ENCODE results near the gene UGDH.
"Not testable (repeated sequence)": the region's sequence is repeated elsewhere in the genome, so short reads cannot be mapped to it uniquely, and the experiment has no call there.

The UGDH gene

GRCh38 chr4:39529534-39529933 lies 2.3 kb upstream of the UGDH start:
- DNase-seq (ENCODE audit: low read depth, low spot score), result no peak

GRCh38 chr4:39528061-39528465 lies 824 bp upstream of the UGDH start:
- no peak for DNase-seq (ENCODE audit: low read depth, low spot score)

- no peak for DNase-seq (ENCODE audit: low read depth, low spot score)
These were observed 409 bp downstream of the UGDH start for GRCh38 chr4:39526765-39527295.

DNA sequence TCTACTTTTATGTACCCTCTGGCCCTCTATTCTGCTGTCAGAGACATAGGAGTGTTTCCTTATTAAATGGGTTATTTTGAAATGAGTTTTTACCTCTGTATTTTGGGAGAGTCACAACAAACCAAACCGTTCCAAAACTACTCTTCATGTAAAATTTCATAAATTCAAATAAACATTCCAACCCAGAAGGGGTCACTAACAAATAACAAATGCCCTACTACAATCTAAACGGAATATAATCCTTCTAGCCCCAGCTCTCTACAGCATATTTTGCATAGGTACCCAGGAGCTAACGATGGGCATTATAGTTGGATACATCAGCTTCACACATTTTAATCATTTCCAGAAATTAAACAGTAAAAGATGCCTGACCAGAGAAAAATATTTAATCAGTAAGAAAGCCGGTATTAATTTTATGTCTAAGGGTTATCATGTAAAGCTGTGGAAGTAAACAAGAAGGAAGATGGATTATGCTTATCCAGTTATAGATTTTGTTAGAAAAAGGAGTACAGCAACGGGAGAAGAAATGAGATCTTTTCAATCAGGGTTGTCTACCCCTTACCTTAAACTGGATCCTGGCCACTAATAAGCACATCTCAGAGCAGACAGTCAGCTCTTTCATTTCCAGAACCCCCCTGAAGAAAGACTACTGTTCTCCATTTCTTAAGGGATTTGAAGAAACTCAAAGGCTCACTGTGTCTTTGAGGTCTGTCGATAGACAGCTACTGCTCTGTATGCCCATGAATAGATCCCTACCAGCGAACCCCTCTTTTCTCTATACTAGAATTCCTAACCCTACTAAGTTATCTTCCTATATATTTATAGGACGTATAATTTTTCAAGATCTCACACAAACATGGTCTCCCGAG lies 1.2 kb downstream of the UGDH start:
- no peak for DNase-seq (ENCODE audit: low read depth, low spot score)

DNA sequence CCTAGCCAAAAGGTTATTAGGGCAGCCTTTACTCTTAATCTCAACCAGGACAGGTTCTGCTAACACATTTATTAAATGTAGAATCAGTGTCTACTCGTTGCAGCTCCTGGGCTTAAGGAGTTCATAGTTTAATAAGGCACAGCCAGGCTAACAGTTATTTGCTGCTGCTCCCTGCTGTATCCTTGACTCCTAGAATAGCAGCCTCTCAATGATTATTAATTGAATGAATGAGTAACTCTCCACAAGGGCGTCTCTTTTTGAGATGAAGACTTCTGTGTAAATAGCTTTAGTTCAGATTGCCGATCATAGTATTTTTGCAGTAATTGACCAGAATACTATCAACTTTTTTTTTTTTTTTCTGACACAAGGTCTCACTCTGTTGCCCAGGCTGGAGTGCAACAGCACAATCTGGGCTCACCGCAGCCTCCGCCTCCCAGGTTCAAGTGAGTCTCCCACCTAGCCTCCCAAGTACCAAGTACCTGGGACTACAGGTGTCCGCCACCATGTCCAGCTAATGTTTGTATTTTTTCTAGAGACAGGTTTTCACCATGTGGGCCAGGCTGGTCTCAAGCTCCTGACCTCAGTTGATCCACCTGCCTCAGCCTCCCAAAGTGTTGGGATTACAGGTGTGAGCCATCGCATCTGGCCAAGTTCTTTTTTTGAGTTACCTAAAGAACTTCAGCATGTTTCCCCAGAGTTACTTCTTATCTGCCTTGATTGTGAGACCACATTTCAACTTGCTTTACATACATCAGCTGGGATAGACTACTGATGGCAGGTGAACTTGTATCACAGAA lies 2.9 kb downstream of the UGDH start:
- DNase-seq (ENCODE audit: low read depth, low spot score), result no peak

- DNase-seq (ENCODE audit: low read depth, low spot score), result no peak
These were observed 5.2 kb downstream of the UGDH start for GRCh38 chr4:39522068-39522467.

DNA sequence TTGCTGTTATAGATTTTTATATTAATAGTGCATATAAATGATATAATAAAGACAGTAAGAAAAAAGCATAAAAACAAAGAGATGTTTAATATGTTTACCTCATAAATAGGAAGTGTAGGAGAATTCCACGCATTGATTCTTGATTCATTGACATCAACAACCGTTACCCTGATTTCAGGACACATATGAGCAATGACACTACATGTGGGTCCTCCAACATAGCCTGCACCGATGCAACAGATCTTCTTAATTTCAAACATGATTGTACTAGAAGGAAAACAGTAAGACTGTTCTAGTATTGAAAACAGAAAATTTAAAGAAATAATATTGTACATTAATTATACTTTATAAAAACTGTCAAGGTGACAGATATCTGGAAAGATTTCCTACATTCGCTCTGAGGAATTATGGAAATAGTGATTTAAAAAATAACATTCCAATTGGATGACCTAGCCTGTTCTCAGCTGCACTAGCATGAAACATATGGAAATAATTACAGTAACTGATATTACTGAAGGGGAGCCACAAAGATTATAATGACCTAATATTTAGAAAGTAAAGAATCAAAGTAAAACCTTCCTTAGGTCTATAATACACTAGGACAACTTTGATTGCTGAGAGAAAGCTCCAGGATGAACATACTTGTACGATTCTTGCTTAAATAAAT lies 5.9 kb downstream of the UGDH start:
- no peak for DNase-seq (ENCODE audit: low read depth, low spot score)

DNA sequence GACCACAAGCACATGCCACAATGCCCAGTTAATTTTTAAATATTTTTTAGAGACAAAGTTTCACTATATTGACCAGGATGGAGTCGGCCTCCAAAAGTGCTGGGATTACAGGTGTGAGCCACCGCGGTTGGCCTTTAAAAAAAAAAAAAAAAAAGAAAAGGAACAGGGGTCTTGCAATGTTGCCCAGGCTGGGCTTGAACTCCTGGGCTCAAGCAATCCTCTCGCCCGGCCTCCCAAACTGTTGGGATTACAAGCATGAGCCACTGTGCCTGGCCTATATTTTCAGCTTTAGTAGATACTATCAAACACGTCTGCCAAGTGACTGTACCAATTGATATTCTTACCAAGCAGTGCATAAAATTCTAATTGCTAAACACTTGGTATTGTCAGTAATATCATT lies 8.8 kb downstream of the UGDH start:
- DNase-seq (ENCODE audit: low read depth, low spot score), result no peak

DNA sequence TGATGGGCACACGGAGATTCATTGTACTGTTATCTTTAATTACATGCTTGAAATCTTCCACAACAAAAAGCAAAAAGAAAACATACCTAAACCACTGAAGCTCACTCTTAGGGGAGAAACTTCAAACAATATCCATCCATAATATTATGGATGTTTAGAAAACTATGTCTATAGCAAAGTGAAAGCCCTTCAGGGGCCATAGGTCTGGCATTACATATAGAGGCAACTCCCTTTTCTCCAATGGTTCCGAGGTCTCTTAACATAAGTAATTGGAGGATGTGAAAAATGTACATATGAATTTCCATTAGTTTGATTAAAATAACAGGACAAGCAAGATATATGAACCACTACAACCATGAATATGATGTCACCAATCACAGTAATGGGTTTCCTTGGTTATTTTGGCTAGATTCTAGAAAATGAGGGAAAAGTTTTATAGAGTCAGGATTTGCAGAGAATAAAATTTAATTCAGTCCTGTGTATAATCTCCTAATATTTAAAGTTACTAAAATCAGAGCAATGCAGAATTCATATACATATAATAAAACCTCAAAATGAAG lies 10.8 kb downstream of the UGDH start:
- no peak for DNase-seq (ENCODE audit: low read depth, low spot score)

- not testable (repeated sequence) for DNase-seq (ENCODE audit: low read depth, low spot score)
These were observed 11.4 kb downstream of the UGDH start for GRCh38 chr4:39515669-39516401.

DNA sequence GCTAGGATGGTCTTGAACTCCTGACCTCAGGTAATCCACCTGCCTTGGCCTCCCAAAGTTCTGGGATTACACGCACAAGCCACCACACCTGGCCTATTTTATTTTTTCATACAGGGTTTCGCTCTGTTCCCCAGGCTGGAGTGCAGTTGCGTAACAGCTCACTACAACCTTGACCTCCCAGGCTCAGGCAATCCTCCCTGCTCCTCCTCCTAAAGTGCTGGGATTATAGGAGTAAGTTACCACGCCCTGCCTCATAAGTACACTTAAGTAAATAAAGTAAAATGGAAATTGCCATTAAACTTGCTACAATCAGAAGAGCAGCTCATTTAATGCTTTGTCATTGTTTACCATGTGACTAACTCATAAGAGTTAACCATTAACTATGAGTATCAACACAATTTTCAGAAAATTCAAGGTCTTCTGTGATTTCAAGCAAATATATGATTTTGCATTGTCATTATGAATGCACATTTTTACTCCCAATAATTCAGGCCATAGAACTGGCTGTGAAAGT lies 12.3 kb downstream of the UGDH start:
- no peak for DNase-seq (ENCODE audit: low read depth, low spot score)

GRCh38 chr4:39514266-39514665 lies 13.0 kb downstream of the UGDH start:
- not testable (repeated sequence) for DNase-seq (ENCODE audit: low read depth, low spot score)

GRCh38 chr4:39510348-39510929 lies 16.8 kb downstream of the UGDH start:
- no peak for DNase-seq (ENCODE audit: low read depth, low spot score)

- DNase-seq (ENCODE audit: low read depth, low spot score), result no peak
These were observed 21.7 kb downstream of the UGDH start for GRCh38 chr4:39505581-39505980.

- no peak for DNase-seq (ENCODE audit: low read depth, low spot score)
These were observed 22.7 kb downstream of the UGDH start for GRCh38 chr4:39504538-39504937.

DNA sequence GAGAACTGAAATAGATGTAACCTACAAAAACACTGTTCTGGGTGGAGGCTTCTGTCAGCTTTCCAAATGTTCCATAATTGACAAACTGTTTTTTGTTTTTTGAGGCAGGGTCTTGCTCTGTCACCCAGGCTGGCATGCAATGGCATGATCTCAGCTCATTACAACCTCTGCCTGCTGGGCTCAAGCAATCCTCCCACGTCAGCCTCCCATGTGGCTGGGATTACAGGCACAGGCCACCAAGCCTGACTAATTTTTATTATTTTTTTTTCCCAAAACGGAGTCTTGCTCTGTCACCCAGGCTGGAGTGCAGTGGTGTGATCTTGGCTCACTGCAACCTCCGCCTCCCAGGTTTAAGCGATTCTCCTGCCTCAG lies 24.6 kb downstream of the UGDH start:
- DNase-seq (ENCODE audit: low read depth, low spot score), result not testable (repeated sequence)

- no peak for DNase-seq (ENCODE audit: low read depth, low spot score)
These were observed 25.1 kb downstream of the UGDH start for GRCh38 chr4:39502019-39502663.

DNA sequence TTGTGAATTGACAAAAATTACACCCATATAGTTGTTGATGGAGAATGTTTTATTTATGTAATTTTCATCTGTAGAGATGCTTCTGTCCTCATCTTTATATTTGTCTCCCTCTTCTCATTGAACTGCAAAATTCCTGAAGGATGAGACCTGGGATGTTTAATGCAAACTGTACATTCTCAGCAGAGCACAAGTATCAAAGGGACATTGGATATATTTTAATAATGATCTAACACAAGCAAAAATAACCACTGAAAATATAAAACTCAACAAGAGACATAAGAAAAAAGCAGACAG lies 28.6 kb downstream of the UGDH start:
- no peak for DNase-seq (ENCODE audit: low read depth, low spot score)

DNA sequence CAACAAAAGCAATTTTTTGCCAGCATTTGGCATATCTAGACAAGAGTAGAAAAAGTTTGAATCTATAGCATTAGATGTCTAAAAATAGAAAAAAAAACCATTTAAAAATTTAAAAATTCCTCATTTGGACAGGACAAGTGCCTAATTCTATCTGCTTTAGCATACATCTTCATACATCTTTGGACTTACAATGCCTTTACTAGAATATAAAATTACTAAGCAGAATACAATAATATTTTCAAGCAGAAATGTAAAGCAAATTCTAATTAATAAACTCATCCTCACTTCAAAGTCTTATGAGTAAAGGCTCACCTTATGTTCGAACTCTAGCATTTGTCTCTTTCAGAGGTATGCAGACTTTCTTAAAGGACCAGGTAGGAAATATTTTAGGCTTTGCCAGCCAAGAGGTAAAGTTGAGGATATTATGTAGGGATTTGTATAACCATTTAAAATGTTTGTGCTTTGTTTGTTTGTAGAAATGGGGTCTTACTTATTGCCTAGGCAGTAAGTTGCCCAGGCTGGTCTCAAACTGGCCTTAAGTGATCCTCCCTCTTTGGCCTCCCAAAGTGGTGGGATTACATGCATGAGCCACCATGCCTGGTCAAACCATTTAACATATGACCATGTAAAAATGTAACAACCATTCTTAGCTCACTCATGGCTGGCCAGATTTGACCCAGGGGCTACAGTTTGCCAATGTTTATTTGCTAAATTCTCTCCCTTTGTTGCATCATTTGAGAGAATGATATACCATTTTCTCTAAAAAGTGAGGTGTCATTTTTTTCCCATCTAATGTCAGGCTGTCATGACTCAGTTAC lies 29.1 kb downstream of the UGDH start:
- no peak for DNase-seq (ENCODE audit: low read depth, low spot score)

All from ELF-1 (cell line).